Measurements from ENCODE around the gene ETHE1.

DNA sequence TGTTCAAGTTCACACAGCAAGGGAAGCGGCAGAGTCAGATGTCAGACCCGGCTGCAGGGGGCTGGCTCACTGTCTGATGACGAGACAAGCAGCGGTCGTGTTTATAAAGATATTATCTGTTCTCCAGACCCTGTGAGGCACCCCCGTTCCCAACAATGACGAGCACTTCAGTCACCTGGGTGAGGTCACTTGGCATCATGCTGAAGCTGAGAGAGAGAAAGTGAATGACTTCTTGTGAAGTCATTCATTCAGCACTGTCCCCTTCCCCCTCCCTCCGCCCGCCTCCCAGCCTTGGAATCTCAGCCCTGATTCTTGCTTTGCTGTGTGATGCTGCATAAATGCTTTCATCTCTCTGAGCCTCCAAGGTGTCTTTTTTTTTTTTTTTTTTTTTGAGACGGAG is 56.7 kb downstream of the ETHE1 start:
- TF ChIP-seq CTCF (IDR thresholded peaks at IDR 0.05; ENCODE audit: low read depth, low read length, missing input control) (no peak), HNF4A (conservative IDR thresholded peaks at IDR 0.05) (no peak), JUND (IDR thresholded peaks at IDR 0.05) (no peak), TAF1 (conservative IDR thresholded peaks at IDR 0.05) (no peak), YY1 (IDR thresholded peaks at IDR 0.05) (no peak), RXRA (IDR thresholded peaks at IDR 0.05) (no peak)
- TF ChIP-seq, protein P1, sequence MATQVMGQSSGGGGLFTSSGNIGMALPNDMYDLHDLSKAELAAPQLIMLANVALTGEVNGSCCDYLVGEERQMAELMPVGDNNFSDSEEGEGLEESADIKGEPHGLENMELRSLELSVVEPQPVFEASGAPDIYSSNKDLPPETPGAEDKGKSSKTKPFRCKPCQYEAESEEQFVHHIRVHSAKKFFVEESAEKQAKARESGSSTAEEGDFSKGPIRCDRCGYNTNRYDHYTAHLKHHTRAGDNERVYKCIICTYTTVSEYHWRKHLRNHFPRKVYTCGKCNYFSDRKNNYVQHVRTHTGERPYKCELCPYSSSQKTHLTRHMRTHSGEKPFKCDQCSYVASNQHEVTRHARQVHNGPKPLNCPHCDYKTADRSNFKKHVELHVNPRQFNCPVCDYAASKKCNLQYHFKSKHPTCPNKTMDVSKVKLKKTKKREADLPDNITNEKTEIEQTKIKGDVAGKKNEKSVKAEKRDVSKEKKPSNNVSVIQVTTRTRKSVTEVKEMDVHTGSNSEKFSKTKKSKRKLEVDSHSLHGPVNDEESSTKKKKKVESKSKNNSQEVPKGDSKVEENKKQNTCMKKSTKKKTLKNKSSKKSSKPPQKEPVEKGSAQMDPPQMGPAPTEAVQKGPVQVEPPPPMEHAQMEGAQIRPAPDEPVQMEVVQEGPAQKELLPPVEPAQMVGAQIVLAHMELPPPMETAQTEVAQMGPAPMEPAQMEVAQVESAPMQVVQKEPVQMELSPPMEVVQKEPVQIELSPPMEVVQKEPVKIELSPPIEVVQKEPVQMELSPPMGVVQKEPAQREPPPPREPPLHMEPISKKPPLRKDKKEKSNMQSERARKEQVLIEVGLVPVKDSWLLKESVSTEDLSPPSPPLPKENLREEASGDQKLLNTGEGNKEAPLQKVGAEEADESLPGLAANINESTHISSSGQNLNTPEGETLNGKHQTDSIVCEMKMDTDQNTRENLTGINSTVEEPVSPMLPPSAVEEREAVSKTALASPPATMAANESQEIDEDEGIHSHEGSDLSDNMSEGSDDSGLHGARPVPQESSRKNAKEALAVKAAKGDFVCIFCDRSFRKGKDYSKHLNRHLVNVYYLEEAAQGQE (IDR thresholded peaks at IDR 0.05): no peak

Measured in liver (tissue), 3 donors.